Activated CD4-positive, alpha-beta T cell treated with anti-CD3 and anti-CD28 coated beads, Interleukin-2, amount 10 ng/mL, durations not matched to agents 24 days and 14 days (primary cell): ENCODE results near the gene MRPS6. TPM values are rescaled to one million over a fixed set of nuclear protein-coding genes. Genes with fewer than 3 reads are reported as not detected.

ENCODE experiments used
- DNase-seq: peaks from one replicate; pipeline ENCODE4 v3.0.0; 2022
- H3K27ac Mint-ChIP-seq: one replicate; pipeline ENCODE4 v1.8.0; 2022; ENCODE audit warnings: mild to moderate bottlenecking, mixed read lengths
- H3K27me3 Mint-ChIP-seq: one replicate; pipeline ENCODE4 v1.8.0; 2022; ENCODE audit warnings: mixed read lengths
- H3K36me3 Mint-ChIP-seq: one replicate; pipeline ENCODE4 v1.8.0; 2022; ENCODE audit warnings: low read depth, mild to moderate bottlenecking, mixed read lengths
- H3K4me1 Mint-ChIP-seq: one replicate; pipeline ENCODE4 v1.8.0; 2021; ENCODE audit warnings: mixed read lengths
- H3K4me3 Mint-ChIP-seq: one replicate; pipeline ENCODE4 v1.8.0; 2022; ENCODE audit warnings: mild to moderate bottlenecking, moderate library complexity, mixed read lengths
- H3K9me3 Mint-ChIP-seq: one replicate; pipeline ENCODE4 v1.8.0; 2021; ENCODE audit warnings: mixed read lengths
- intact Hi-C: fragments of 100-400 bp; cut with micrococcal nuclease; formaldehyde crosslinking; loops from one replicate; pipeline ENCODE4 v1.15.1; 2023
- total RNA-seq: library from RNA; stranded (reverse); gene quantifications from 2 replicates; pipeline ENCODE4 v1.2.3, GENCODE V29; 2022

The MRPS6 gene
- total RNA-seq, 1 donor from 2014 or later, result 154 TPM

GRCh38 chr21:34123609-34124008 lies 50.2 kb downstream of the MRPS6 start:
- peaks cover 71% of the 10 kb centered on the region for H3K36me3 Mint-ChIP-seq
- H3K4me3 Mint-ChIP-seq, result no peak overlapping the region
- H3K27me3 Mint-ChIP-seq, result no peaks in the 10 kb centered on the region
- DNase-seq, result no peak
- intact Hi-C loops, result no loop called here
- peaks cover 16% of the 10 kb centered on the region for H3K9me3 Mint-ChIP-seq
- peak overlapping the region; percentile 23 for H3K27ac Mint-ChIP-seq
- H3K4me1 Mint-ChIP-seq, result peaks cover 40% of the 10 kb centered on the region

GRCh38 chr21:34126269-34126668 lies 52.9 kb downstream of the MRPS6 start:
- Mint-ChIP-seq H3K27ac (peak overlapping the region; percentile 42), H3K4me1 (peaks cover 58% of the 10 kb centered on the region), H3K27me3 (no peaks in the 10 kb centered on the region), H3K9me3 (peaks cover 16% of the 10 kb centered on the region), H3K36me3 (peaks cover 73% of the 10 kb centered on the region), H3K4me3 (no peak overlapping the region)
- intact Hi-C loops, result loop anchor here (5.0 kb wide), 3 partner anchors 104 to 221 kb away; no protein-coding TSS in a partner anchor
- peak; percentile 87 for DNase-seq

- Mint-ChIP-seq H3K27ac (no peak overlapping the region), H3K4me1 (peaks cover 61% of the 10 kb centered on the region), H3K9me3 (peaks cover 16% of the 10 kb centered on the region), H3K4me3 (no peak overlapping the region), H3K36me3 (peaks cover 72% of the 10 kb centered on the region), H3K27me3 (no peaks in the 10 kb centered on the region)
- intact Hi-C loops, result loop anchor here (5.0 kb wide), 3 partner anchors 104 to 221 kb away; no protein-coding TSS in a partner anchor
- DNase-seq, result peak; percentile 51
Observed at GRCh38 chr21:34126691-34127090, 53.3 kb downstream of the MRPS6 start.

- H3K36me3 Mint-ChIP-seq, result peaks cover 75% of the 10 kb centered on the region
Observed at GRCh38 chr21:34128124-34128523, 54.7 kb downstream of the MRPS6 start.

GRCh38 chr21:34128674-34129038 lies 55.3 kb downstream of the MRPS6 start:
- Mint-ChIP-seq H3K4me1 (peaks cover 78% of the 10 kb centered on the region), H3K9me3 (peaks cover 21% of the 10 kb centered on the region), H3K4me3 (peak overlapping the region; percentile 77), H3K27me3 (no peaks in the 10 kb centered on the region), H3K36me3 (peaks cover 75% of the 10 kb centered on the region), H3K27ac (peak overlapping the region; percentile 95)
- peak; percentile 63 for DNase-seq
- intact Hi-C loops, result loop anchor here (1.0 to 5.0 kb wide), 10 partner anchors 22 to 219 kb away; no protein-coding TSS in a partner anchor

More at GRCh38 chr21:34128124-34128523, 54.7 kb downstream of the MRPS6 start:
- intact Hi-C loops, result loop anchor here (2.0 to 5.0 kb wide), 5 partner anchors 49 to 219 kb away; no protein-coding TSS in a partner anchor
- DNase-seq, result peak; percentile 55
- H3K9me3 Mint-ChIP-seq, result peaks cover 18% of the 10 kb centered on the region
- peak overlapping the region; percentile 79 for H3K27ac Mint-ChIP-seq
- peaks cover 74% of the 10 kb centered on the region for H3K4me1 Mint-ChIP-seq
- no peak overlapping the region for H3K4me3 Mint-ChIP-seq
- H3K27me3 Mint-ChIP-seq, result no peaks in the 10 kb centered on the region

GRCh38 chr21:34129039-34129891 lies 55.9 kb downstream of the MRPS6 start:
- peaks cover 17% of the 10 kb centered on the region for H3K9me3 Mint-ChIP-seq
- peak overlapping the region; percentile 95 for H3K27ac Mint-ChIP-seq
- intact Hi-C loops, result loop anchor here (1.0 to 5.0 kb wide), 10 partner anchors 23 to 218 kb away; no protein-coding TSS in a partner anchor
- H3K27me3 Mint-ChIP-seq, result no peaks in the 10 kb centered on the region
- peaks cover 77% of the 10 kb centered on the region for H3K4me1 Mint-ChIP-seq
- H3K36me3 Mint-ChIP-seq, result peaks cover 75% of the 10 kb centered on the region
- peak overlapping the region; percentile 77 for H3K4me3 Mint-ChIP-seq
- DNase-seq, result peak; percentile 92

- no peaks in the 10 kb centered on the region for H3K27me3 Mint-ChIP-seq
- H3K36me3 Mint-ChIP-seq, result peaks cover 75% of the 10 kb centered on the region
- intact Hi-C loops, result loop anchor here (1.0 to 5.0 kb wide), 10 partner anchors 24 to 217 kb away; no protein-coding TSS in a partner anchor
- peaks cover 9% of the 10 kb centered on the region for H3K9me3 Mint-ChIP-seq
- peaks cover 77% of the 10 kb centered on the region for H3K4me1 Mint-ChIP-seq
- DNase-seq, result no peak
- peak overlapping the region; percentile 95 for H3K27ac Mint-ChIP-seq
- H3K4me3 Mint-ChIP-seq, result peak overlapping the region; percentile 77
Observed at GRCh38 chr21:34129901-34130715, 56.7 kb downstream of the MRPS6 start.

GRCh38 chr21:34130716-34130985 lies 57.3 kb downstream of the MRPS6 start:
- Mint-ChIP-seq H3K4me3 (peak overlapping the region; percentile 77), H3K27me3 (no peaks in the 10 kb centered on the region), H3K36me3 (peaks cover 74% of the 10 kb centered on the region), H3K27ac (peak overlapping the region; percentile 95), H3K9me3 (peaks cover 9% of the 10 kb centered on the region), H3K4me1 (peaks cover 73% of the 10 kb centered on the region)
- DNase-seq, result no peak
- intact Hi-C loops, result no loop called here

GRCh38 chr21:34131586-34131985 lies 58.2 kb downstream of the MRPS6 start:
- H3K4me1 Mint-ChIP-seq, result peaks cover 64% of the 10 kb centered on the region
- H3K9me3 Mint-ChIP-seq, result peaks cover 9% of the 10 kb centered on the region
- intact Hi-C loops, result no loop called here
- H3K27ac Mint-ChIP-seq, result peak overlapping the region; percentile 95
- DNase-seq, result no peak
- H3K27me3 Mint-ChIP-seq, result no peaks in the 10 kb centered on the region
- H3K36me3 Mint-ChIP-seq, result peaks cover 73% of the 10 kb centered on the region
- H3K4me3 Mint-ChIP-seq, result peak overlapping the region; percentile 77

- no peaks in the 10 kb centered on the region for H3K27me3 Mint-ChIP-seq
- peaks cover 13% of the 10 kb centered on the region for H3K9me3 Mint-ChIP-seq
- intact Hi-C loops, result no loop called here
- peaks cover 66% of the 10 kb centered on the region for H3K4me1 Mint-ChIP-seq
- H3K36me3 Mint-ChIP-seq, result peaks cover 75% of the 10 kb centered on the region
- H3K4me3 Mint-ChIP-seq, result peak overlapping the region; percentile 77
- no peak for DNase-seq
- H3K27ac Mint-ChIP-seq, result peak overlapping the region; percentile 95
Observed at GRCh38 chr21:34132202-34132601, 58.8 kb downstream of the MRPS6 start.

GRCh38 chr21:34132926-34133325 lies 59.5 kb downstream of the MRPS6 start:
- no peaks in the 10 kb centered on the region for H3K27me3 Mint-ChIP-seq
- peak overlapping the region; percentile 77 for H3K4me3 Mint-ChIP-seq
- H3K9me3 Mint-ChIP-seq, result peaks cover 13% of the 10 kb centered on the region
- H3K36me3 Mint-ChIP-seq, result peaks cover 73% of the 10 kb centered on the region
- H3K27ac Mint-ChIP-seq, result peak overlapping the region; percentile 95
- no peak for DNase-seq
- intact Hi-C loops, result no loop called here
- H3K4me1 Mint-ChIP-seq, result peaks cover 60% of the 10 kb centered on the region

GRCh38 chr21:34133392-34133791 lies 60.0 kb downstream of the MRPS6 start:
- Mint-ChIP-seq H3K27me3 (no peaks in the 10 kb centered on the region), H3K27ac (peak overlapping the region; percentile 95), H3K4me3 (peak overlapping the region; percentile 77), H3K4me1 (peaks cover 56% of the 10 kb centered on the region), H3K36me3 (peaks cover 74% of the 10 kb centered on the region), H3K9me3 (peaks cover 13% of the 10 kb centered on the region)
- intact Hi-C loops, result no loop called here
- DNase-seq, result no peak

- H3K36me3 Mint-ChIP-seq, result peaks cover 76% of the 10 kb centered on the region
- H3K27ac Mint-ChIP-seq, result peak overlapping the region; percentile 95
- H3K4me1 Mint-ChIP-seq, result peaks cover 53% of the 10 kb centered on the region
- peaks cover 13% of the 10 kb centered on the region for H3K9me3 Mint-ChIP-seq
- H3K27me3 Mint-ChIP-seq, result no peaks in the 10 kb centered on the region
- intact Hi-C loops, result no loop called here
- H3K4me3 Mint-ChIP-seq, result peak overlapping the region; percentile 52
- no peak for DNase-seq
Observed at GRCh38 chr21:34133802-34134201, 60.4 kb downstream of the MRPS6 start.

- Mint-ChIP-seq H3K27ac (no peak overlapping the region), H3K4me1 (peaks cover 43% of the 10 kb centered on the region), H3K27me3 (no peaks in the 10 kb centered on the region), H3K9me3 (peaks cover 18% of the 10 kb centered on the region), H3K4me3 (no peak overlapping the region), H3K36me3 (peaks cover 78% of the 10 kb centered on the region)
- intact Hi-C loops, result no loop called here
- no peak for DNase-seq
Observed at GRCh38 chr21:34135330-34135729, 62.0 kb downstream of the MRPS6 start.
